Left ventricle myocardium inferior (tissue), 1 donor: ENCODE data around the gene DNM3. TPM values are rescaled to one million over a fixed set of nuclear protein-coding genes. Genes with fewer than 3 reads are reported as not detected.
"Not testable (repeated sequence)": the region's sequence is repeated elsewhere in the genome, so short reads cannot be mapped to it uniquely, and the experiment has no call there.

ENCODE experiments used
- DNase-seq: peaks from one replicate; pipeline ENCODE4 v3.0.0-alpha.2; 2020
- H3K27ac ChIP-seq: fragments of 200-600 bp; replicated peaks from 2 replicates; pipeline ENCODE4 v1.8.0; 2021
- H3K27me3 ChIP-seq: fragments of 200-600 bp; 2 replicates; pipeline ENCODE4 v1.8.0; 2021; ENCODE audit warnings: low read depth
- H3K36me3 ChIP-seq: fragments of 200-600 bp; 2 replicates; pipeline ENCODE4 v1.8.0; 2021
- H3K4me1 ChIP-seq: fragments of 200-600 bp; 2 replicates; pipeline ENCODE4 v1.8.0; 2021
- H3K4me3 ChIP-seq: fragments of 200-600 bp; 2 replicates; pipeline ENCODE4 v1.8.0; 2021; ENCODE audit warnings: mild to moderate bottlenecking, moderate library complexity
- H3K9me3 ChIP-seq: fragments of 200-600 bp; replicated peaks from 2 replicates; pipeline ENCODE4 v1.8.0; 2021
- intact Hi-C: fragments of 100-400 bp; cut with micrococcal nuclease; formaldehyde crosslinking; loops from one replicate; pipeline ENCODE4 v1.11.0; 2022
- total RNA-seq: library from RNA; stranded (reverse); fragmentation: NEBNext Ultra II Directional; extraction: Animal tissue kit (Norgen Biotek cat#: 25700); gene quantifications from one replicate; pipeline ENCODE4 v1.2.1, GENCODE V29; 2021
- TF ChIP-seq, protein P1 (sequence below): fragments of 200-600 bp; IDR thresholded peaks from 2 replicates; pipeline ENCODE4 v1.8.0; 2021; ENCODE audit warnings: antibody characterized with exemption, mild to moderate bottlenecking, borderline replicate concordance
- donor health status: DM: no; HTN: yes; CAD: no; lungs with severe emphysema.

DNM3 gene
- total RNA-seq, 1 donor from 2014 or later: 1.2 TPM

DNA sequence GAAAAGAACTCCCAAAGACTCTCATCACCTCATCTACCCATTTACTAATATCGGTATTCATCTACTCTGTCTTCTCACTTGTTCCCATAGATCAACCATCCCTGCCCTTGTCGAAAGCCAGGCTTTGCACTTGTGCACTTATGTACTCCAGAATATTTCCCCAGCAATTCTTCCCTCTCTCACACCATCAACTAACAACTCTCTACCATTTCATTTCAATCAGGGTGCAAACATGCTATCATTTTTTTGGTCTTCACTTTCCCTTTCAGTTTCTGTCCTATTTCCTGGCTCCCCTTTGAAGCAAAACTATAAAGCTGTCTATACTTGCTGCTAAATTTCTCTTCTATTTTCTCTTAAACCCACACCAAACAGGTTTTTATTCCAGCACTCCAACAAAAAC, 585.9 kb downstream of the DNM3 start:
- Histone ChIP-seq H3K9me3 (no peaks in the 10 kb centered on the region), H3K4me3 (no peak overlapping the region), H3K27me3 (no peaks in the 10 kb centered on the region), H3K36me3 (no peaks in the 10 kb centered on the region), H3K4me1 (peaks cover under 1% of the 10 kb centered on the region), H3K27ac (no peak overlapping the region)
- no peak for DNase-seq
- intact Hi-C loops: loop anchor here (10.0 kb wide), 1 partner anchor 62 kb away; no protein-coding TSS in a partner anchor
- TF ChIP-seq, protein P1, sequence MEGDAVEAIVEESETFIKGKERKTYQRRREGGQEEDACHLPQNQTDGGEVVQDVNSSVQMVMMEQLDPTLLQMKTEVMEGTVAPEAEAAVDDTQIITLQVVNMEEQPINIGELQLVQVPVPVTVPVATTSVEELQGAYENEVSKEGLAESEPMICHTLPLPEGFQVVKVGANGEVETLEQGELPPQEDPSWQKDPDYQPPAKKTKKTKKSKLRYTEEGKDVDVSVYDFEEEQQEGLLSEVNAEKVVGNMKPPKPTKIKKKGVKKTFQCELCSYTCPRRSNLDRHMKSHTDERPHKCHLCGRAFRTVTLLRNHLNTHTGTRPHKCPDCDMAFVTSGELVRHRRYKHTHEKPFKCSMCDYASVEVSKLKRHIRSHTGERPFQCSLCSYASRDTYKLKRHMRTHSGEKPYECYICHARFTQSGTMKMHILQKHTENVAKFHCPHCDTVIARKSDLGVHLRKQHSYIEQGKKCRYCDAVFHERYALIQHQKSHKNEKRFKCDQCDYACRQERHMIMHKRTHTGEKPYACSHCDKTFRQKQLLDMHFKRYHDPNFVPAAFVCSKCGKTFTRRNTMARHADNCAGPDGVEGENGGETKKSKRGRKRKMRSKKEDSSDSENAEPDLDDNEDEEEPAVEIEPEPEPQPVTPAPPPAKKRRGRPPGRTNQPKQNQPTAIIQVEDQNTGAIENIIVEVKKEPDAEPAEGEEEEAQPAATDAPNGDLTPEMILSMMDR: no peak

GRCh38 chr1:172429331-172430127, 588.2 kb downstream of the DNM3 start:
- Histone ChIP-seq H3K4me3 (no peak overlapping the region), H3K27me3 (no peaks in the 10 kb centered on the region), H3K4me1 (no peaks in the 10 kb centered on the region), H3K27ac (no peak overlapping the region), H3K9me3 (no peaks in the 10 kb centered on the region), H3K36me3 (no peaks in the 10 kb centered on the region)
- TF ChIP-seq, protein P1: peak; percentile 74
- no peak for DNase-seq
- intact Hi-C loops: loop anchor here (10.0 kb wide), 1 partner anchor 65 kb away; no protein-coding TSS in a partner anchor

GRCh38 chr1:172430128-172430454, 588.8 kb downstream of the DNM3 start:
- DNase-seq: no peak
- Histone ChIP-seq H3K4me3 (no peak overlapping the region), H3K4me1 (no peaks in the 10 kb centered on the region), H3K36me3 (no peaks in the 10 kb centered on the region), H3K9me3 (no peaks in the 10 kb centered on the region), H3K27ac (no peak overlapping the region), H3K27me3 (no peaks in the 10 kb centered on the region)
- intact Hi-C loops: no loop called here
- TF ChIP-seq, protein P1: no peak

- Histone ChIP-seq H3K27me3 (no peaks in the 10 kb centered on the region), H3K27ac (no peak overlapping the region), H3K4me3 (no peak overlapping the region), H3K9me3 (peaks cover 3% of the 10 kb centered on the region), H3K4me1 (no peaks in the 10 kb centered on the region), H3K36me3 (no peaks in the 10 kb centered on the region)
- TF ChIP-seq, protein P1: no peak
- no peak for DNase-seq
- intact Hi-C loops: no loop called here
Observed at GRCh38 chr1:172431204-172431603, 589.9 kb downstream of the DNM3 start.

DNA sequence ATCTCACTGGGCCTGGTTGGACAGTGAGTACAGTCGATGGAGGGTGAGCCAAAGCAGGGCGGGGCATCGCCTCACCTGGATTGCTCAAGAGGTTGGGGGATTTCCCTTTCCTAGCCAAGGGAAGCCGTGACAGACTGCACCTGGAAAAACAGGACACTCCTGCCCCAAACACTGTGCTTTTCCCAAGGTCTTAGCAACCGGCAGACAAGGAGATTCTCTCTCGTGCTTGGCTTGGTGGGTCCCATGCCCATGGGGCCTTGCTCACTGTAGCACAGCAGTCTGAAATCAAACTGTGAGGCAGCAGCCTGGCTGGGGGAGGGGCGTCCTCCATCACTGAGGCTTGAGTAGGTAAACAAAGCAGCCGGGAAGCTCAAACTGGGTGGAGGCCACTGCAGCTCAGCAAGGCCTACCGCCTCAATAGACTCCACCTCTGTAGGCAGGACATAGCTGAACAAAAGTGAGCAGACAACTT, 590.5 kb downstream of the DNM3 start:
- Histone ChIP-seq H3K4me1 (no peaks in the 10 kb centered on the region), H3K9me3 (peaks cover 9% of the 10 kb centered on the region), H3K36me3 (no peaks in the 10 kb centered on the region), H3K27me3 (no peaks in the 10 kb centered on the region), H3K27ac (no peak overlapping the region), H3K4me3 (no peak overlapping the region)
- DNase-seq: no peak
- TF ChIP-seq, protein P1: no peak
- intact Hi-C loops: no loop called here

DNA sequence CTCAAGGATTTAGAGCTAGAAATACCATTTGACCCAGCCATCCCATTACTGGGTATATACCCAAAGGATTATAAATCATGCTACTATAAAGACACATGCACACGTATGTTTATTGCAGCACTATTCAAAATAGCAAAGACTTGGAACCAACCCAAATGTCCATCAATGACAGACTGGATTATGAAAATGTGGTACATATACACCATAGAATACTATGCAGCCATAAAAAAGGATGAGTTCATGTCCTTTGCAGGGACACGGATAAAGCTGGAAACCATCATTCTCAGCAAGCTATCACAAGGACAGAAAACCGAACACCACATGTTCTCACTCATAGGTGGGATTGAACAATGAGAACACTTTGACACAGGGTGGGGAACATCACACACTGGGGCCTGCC, 595.9 kb downstream of the DNM3 start:
- H3K27me3 ChIP-seq, H3K4me3 ChIP-seq, intact Hi-C loops, H3K36me3 ChIP-seq, H3K27ac ChIP-seq, H3K4me1 ChIP-seq, DNase-seq: not testable (repeated sequence)
- peaks cover 22% of the 10 kb centered on the region for H3K9me3 ChIP-seq
